ENCODE results near the gene HOXA7. TPM values are rescaled to one million over a fixed set of nuclear protein-coding genes. Genes with fewer than 3 reads are reported as not detected.

HOXA7 gene
- total RNA-seq, 4 donors from 2014 or later, result 8.7 to 16.9 (median 11.3) TPM

DNA sequence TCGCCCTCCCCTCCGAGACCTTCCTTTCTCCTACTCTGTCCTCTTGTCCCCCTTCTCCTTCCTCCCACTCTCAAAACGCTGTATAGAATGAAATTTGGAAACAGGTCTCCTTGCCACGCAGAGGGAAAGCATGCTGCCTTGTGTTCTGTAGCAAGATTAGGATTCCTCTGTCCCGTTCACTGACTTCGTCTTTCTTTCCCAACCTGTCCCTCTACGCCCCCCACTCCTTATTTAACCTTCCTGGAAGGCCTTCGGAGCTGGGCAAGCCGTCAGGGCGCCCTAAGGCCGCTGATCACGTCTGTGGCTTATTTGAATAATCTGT is 7.5 kb upstream of the HOXA7 start:
- peak overlapping the region; percentile 47 to 74 (median 53) for H3K4me3 ChIP-seq
- 22 to 28% methylated on average over 12 of the region's 12 CpGs for WGBS, 2 donors
- DNase-seq (ENCODE audit: low spot score in 2 of 2), result no peak
- H3K4me1 ChIP-seq, result peaks cover 0 to 72% (median 16%) of the 10 kb centered on the region in 4 donors
- H3K36me3 ChIP-seq, result no peaks in the 10 kb centered on the region
- H3K27ac ChIP-seq, result peak overlapping the region in 3 of 4 donors; percentile 71 to 88 (median 87)
- peaks cover 0 to 91% of the 10 kb centered on the region in 2 donors for H3K27me3 ChIP-seq
- H3K9me3 ChIP-seq, result no peaks in the 10 kb centered on the region
- no peak for TF ChIP-seq POLR2A (IDR thresholded peaks at IDR 0.05)
- no peak for TF ChIP-seq EP300 (IDR thresholded peaks at IDR 0.05)
- TF ChIP-seq, protein P1, sequence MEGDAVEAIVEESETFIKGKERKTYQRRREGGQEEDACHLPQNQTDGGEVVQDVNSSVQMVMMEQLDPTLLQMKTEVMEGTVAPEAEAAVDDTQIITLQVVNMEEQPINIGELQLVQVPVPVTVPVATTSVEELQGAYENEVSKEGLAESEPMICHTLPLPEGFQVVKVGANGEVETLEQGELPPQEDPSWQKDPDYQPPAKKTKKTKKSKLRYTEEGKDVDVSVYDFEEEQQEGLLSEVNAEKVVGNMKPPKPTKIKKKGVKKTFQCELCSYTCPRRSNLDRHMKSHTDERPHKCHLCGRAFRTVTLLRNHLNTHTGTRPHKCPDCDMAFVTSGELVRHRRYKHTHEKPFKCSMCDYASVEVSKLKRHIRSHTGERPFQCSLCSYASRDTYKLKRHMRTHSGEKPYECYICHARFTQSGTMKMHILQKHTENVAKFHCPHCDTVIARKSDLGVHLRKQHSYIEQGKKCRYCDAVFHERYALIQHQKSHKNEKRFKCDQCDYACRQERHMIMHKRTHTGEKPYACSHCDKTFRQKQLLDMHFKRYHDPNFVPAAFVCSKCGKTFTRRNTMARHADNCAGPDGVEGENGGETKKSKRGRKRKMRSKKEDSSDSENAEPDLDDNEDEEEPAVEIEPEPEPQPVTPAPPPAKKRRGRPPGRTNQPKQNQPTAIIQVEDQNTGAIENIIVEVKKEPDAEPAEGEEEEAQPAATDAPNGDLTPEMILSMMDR (IDR thresholded peaks at IDR 0.05), result no peak

DNA sequence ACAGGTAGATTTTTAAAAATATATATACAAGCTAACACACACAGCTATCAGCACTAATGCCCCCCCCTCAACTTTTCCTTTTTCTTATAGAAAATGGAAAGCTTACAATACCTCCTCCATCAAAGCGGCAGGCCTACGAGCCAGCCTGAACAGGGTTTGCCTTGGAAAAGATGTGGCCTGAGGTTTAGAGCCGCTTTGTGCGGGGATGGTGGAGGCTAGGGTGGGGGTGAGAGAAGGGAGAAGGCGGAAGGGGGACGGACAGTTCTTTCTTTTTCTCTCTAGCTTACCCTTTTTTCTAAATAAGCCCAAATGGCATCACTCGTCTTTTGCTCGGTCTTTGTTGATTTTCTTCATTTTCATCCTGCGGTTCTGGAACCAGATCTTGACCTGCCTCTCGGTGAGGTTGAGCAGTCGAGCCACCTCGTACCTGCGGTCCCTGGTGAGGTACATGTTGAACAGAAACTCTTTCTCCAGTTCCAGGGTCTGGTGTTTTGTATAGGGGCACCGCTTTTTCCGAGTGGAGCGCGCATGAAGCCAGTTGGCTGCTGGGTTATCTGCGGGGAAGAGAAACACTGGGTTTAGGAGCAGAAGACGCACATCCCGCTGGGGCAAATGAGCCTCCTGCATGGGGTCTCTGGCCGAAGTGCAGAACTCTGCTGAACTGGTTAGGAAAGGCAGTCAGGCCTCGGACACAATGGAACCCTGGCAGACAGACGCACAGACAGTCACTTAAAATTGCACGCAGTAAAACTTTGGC is 7.0 kb upstream of the HOXA7 start:
- H3K27ac ChIP-seq, result peak overlapping the region in 3 of 4 donors; percentile 71 to 88 (median 87)
- peaks cover 0 to 72% (median 16%) of the 10 kb centered on the region in 4 donors for H3K4me1 ChIP-seq
- H3K36me3 ChIP-seq, result no peaks in the 10 kb centered on the region
- no peaks in the 10 kb centered on the region for H3K9me3 ChIP-seq
- DNase-seq (ENCODE audit: low spot score in 2 of 2), result peak in 1 of 2 donors; percentile 10
- WGBS, 2 donors, result 51 to 56% methylated on average over 24 of the region's 24 CpGs
- H3K4me3 ChIP-seq, result peak overlapping the region; percentile 47 to 74 (median 53)
- no peak for TF ChIP-seq POLR2A (IDR thresholded peaks at IDR 0.05)
- TF ChIP-seq EP300 (IDR thresholded peaks at IDR 0.05), result no peak
- H3K27me3 ChIP-seq, result peaks cover 0 to 91% of the 10 kb centered on the region in 2 donors

DNA sequence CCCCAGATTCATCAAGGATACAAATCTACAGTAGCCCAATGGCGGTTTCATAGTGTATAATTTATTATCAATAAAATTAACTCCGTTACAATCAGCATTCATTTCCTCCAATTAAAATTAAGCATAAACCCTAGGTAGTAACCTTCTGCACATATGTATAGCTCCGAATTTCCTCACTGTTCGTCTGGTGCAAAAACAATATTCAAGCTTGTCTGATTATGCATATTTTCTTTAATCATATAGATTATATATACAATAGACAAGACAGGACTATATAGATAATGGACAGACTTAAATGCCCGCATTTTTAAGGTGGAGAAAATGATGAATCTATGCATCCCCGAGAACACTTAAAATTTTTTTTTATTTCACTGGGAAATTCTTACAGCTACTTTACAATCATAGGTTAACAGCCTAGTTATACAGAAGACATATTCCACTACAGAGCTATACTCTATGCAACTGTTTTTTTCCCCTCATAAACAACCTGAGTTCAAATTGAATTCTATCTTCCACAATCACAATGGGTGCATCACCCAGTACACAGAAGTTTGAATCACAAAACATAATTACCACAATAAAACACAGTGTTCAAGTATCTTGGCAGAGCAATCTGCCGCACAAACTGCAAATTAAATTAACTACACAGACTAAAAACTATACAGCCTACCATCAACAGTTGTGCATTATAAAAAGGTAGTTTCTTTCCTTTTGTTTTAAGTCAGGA is 6.2 kb upstream of the HOXA7 start:
- TF ChIP-seq, protein P1 (IDR thresholded peaks at IDR 0.05), result no peak
- TF ChIP-seq EP300 (IDR thresholded peaks at IDR 0.05) (no peak), POLR2A (IDR thresholded peaks at IDR 0.05) (no peak)
- Histone ChIP-seq H3K27ac (peak overlapping the region in 1 of 4 donors; percentile 88), H3K4me1 (peaks cover 0 to 70% (median 16%) of the 10 kb centered on the region in 4 donors), H3K36me3 (no peaks in the 10 kb centered on the region), H3K27me3 (peaks cover 0 to 91% of the 10 kb centered on the region in 2 donors), H3K4me3 (peak overlapping the region in 2 of 4 donors; percentile 50 to 74), H3K9me3 (no peaks in the 10 kb centered on the region)
- DNase-seq (ENCODE audit: low spot score in 2 of 2), result no peak
- 71 to 79% methylated on average over 7 of the region's 7 CpGs for WGBS, 2 donors

DNA sequence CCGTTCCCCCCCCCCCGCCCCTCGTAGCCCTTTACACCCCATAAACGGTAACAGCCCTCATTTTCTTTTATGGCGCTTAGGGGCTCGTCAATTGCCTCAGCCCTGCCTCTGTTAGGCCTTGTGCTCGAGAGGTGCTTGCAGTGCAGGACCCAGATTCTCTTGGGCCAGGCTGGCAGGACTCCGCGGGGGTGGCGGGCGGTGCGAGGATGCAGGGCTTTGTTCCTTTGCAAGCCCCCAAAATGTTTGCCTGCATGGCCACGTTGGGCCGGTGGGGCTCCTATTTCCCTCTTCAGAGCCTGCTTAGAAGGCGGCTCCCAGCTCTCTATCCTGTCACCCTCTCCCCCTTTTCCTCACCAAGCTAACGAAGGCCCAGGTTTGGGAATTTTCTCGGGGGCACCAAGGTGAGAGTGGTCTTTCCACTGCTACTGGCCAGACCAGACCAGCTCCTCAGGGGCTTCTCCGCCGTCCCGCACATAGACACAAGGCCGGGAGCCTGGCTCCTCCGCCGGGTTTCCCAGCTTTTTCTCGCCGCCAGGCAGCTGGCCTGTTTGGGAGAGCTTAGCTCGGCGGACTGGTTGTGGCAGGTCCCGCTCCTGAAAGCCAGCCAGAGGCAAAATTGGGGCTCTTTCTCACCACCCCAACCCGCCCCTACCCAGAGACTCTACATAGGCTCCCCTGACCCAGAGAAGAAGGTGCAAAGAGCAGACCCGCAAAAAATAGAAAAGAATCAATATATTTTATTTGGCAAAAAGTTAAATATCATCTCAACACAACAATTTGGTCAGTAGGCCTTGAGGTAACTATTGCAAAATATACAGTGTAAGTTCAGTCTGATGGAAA is 5.5 kb upstream of the HOXA7 start:
- H3K4me1 ChIP-seq, result peaks cover 0 to 66% (median 16%) of the 10 kb centered on the region in 4 donors
- peaks cover 0 to 91% of the 10 kb centered on the region in 2 donors for H3K27me3 ChIP-seq
- WGBS, 2 donors, result 50 to 52% methylated on average over 20 to 30 of the region's 30 CpGs
- H3K27ac ChIP-seq, result peak overlapping the region in 3 of 4 donors; percentile 32 to 64 (median 60)
- TF ChIP-seq POLR2A (IDR thresholded peaks at IDR 0.05) (no peak), EP300 (IDR thresholded peaks at IDR 0.05) (no peak)
- TF ChIP-seq, protein P1 (IDR thresholded peaks at IDR 0.05), result no peak
- no peaks in the 10 kb centered on the region for H3K36me3 ChIP-seq
- DNase-seq (ENCODE audit: low spot score in 2 of 2), result peak in 1 of 2 donors; percentile 13
- H3K4me3 ChIP-seq, result peak overlapping the region in 2 of 4 donors; percentile 44 to 59
- no peaks in the 10 kb centered on the region for H3K9me3 ChIP-seq

DNA sequence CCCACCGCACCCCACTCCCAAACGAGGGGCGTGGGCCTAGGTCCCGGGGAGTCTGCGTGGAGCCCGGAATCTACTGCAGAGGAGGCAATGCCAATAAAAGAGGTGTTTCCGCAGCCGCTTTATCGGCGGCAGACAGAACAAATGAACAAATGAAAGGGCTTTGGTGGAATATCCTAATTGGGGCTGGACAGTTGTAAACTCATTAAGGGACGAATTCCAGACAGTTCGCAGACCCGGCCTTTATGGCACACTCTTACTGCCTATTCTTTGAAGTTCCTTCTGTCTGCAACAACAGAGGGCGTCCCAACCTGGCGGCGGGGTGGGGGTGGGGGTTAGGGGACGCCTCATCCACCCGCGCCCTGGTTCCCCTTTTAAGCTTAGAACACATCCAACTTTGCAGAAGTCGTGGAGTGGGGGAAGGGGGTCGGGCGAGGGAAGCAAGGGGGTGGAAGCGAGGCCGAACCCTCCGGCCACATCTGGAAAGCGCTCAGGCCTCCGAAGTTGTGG is 4.8 kb upstream of the HOXA7 start:
- Histone ChIP-seq H3K27ac (peak overlapping the region in 2 of 4 donors; percentile 60 to 64), H3K27me3 (peaks cover 0 to 91% of the 10 kb centered on the region in 2 donors), H3K9me3 (no peaks in the 10 kb centered on the region), H3K4me1 (peaks cover 0 to 66% (median 14%) of the 10 kb centered on the region in 4 donors), H3K36me3 (no peaks in the 10 kb centered on the region), H3K4me3 (peak overlapping the region; percentile 44 to 69 (median 54))
- WGBS, 2 donors, result 17 to 19% methylated on average over 23 to 27 of the region's 27 CpGs
- DNase-seq (ENCODE audit: low spot score in 2 of 2), result peak in 1 of 2 donors; percentile 21
- TF ChIP-seq POLR2A (IDR thresholded peaks at IDR 0.05), result no peak
- TF ChIP-seq, protein P1 (IDR thresholded peaks at IDR 0.05), result no peak
- TF ChIP-seq EP300 (IDR thresholded peaks at IDR 0.05), result no peak
